HG03108 (cell line): ENCODE measurements around the gene ST3GAL4.

Experiments used
- ATAC-seq: cut with Tn5 transposase; IDR thresholded peaks from one replicate; pipeline ENCODE4 v1.9.1; 2021; ENCODE audit warnings: moderate library complexity; ENCODE audit not compliant: unreplicated experiment

The ST3GAL4 gene

GRCh38 chr11:126405374-126405773, 49.9 kb downstream of the ST3GAL4 start:
- ATAC-seq = no peak

DNA sequence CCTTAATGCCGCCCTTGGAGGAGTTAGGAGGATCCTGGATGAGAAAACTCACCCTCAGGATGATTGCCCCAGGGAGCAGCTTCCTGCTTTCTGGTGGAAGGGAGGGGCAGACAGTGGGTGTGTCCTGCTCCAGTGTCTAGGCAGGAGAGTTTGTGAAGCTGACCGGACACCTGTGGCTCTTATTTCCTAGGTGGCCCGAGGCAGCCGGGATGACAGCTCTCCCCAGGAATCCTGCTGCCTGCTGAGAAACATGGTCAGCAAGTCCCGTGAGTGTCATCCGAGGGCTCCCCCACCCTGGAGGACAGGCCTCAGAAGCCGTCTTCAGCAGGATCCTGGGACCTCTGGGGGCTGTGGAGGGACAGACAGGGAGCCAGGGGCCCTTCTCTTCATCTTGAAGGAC, 50.4 kb downstream of the ST3GAL4 start:
- no peak for ATAC-seq

- ATAC-seq = no peak
These were observed 50.9 kb downstream of the ST3GAL4 start for GRCh38 chr11:126406368-126406767.

GRCh38 chr11:126407101-126407521, 51.6 kb downstream of the ST3GAL4 start:
- ATAC-seq = no peak

- no peak for ATAC-seq
These were observed 52.3 kb downstream of the ST3GAL4 start for GRCh38 chr11:126407682-126408288.

DNA sequence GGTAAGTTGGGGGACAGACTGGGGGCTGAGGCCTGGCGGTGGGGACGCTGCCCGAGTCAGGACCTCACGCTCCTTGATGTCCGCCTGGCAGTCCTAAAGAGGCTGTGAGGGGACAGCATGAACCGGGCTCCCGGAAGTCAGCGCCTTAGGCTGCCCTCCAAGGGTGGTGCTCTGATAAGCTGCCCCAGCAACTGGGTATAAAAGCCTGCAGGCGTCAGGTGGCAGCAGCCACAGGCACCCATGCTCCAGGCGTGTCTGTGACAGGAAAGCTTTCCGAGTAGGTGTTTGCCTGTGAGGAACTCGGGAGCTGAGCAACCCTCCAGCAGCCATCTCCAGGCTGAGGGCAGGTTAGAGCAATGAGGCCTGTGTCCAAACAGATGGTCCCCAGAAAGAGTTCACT, 53.0 kb downstream of the ST3GAL4 start:
- no peak for ATAC-seq

- ATAC-seq = no peak
These were observed 53.6 kb downstream of the ST3GAL4 start for GRCh38 chr11:126408901-126409619.

DNA sequence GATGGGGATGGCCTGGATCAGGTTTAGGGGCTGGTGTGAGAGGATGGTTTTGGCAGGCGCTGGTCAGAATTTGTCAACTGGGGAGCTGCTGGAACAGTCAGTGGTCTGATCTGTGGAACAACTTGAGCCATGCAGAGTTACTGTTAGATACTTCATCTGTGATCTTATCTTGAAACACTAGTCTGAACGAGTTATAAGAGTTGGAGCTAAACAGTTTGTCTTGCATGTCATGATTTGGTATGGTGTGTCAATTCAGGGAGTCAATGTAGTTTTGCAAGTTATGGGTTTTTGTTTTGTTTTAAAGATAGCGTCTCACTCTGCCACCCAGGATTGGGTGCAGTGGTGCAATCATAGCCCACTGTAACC, 54.1 kb downstream of the ST3GAL4 start:
- ATAC-seq = no peak

DNA sequence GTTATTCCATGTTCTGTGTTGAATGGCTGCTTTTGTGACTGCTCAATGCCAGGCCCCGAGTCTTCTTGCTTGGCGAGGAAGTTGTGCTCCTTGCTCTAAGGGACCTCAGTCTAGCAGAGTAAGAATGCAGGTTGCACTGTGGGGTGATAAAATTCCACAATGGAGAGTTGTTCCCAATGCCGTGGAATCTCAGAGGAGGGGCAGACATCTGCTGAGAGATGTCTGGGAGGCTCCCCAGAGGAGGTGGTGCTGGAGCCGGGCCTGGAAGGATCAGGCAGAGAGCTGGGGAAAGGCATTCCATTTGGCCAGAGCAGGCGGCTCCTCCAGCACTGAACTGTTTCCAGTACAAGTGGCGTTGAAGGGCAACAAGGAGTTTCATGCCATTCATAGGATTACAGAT, 55.2 kb downstream of the ST3GAL4 start:
- ATAC-seq = no peak

DNA sequence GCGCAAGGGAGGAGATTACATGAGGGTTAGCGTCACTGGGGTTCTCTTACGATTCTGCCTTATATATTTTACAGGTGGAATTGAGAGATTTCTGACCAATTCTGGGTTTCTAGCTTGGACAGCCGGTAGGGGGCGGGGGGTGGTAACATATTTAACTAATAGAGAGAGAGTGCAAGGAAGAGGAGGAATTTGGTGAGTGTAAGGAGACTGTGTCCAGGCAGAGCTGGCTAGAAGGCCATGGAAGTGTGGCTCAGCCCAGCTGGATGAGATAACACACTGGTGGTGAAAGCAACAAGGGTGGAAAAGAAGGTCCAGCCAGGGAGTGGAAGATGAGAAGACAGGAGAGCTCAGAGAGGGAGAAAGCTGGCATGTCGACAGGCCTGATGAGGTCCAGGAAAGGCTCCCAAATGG, 56.5 kb downstream of the ST3GAL4 start:
- ATAC-seq = no peak

GRCh38 chr11:126413426-126413825, 57.9 kb downstream of the ST3GAL4 start:
- no peak for ATAC-seq

GRCh38 chr11:126413843-126414405, 58.4 kb downstream of the ST3GAL4 start:
- no peak for ATAC-seq

GRCh38 chr11:126414615-126415014, 59.1 kb downstream of the ST3GAL4 start:
- no peak for ATAC-seq

- no peak for ATAC-seq
These were observed 59.6 kb downstream of the ST3GAL4 start for GRCh38 chr11:126415128-126415527.

- no peak for ATAC-seq
These were observed 60.4 kb downstream of the ST3GAL4 start for GRCh38 chr11:126415669-126416420.

DNA sequence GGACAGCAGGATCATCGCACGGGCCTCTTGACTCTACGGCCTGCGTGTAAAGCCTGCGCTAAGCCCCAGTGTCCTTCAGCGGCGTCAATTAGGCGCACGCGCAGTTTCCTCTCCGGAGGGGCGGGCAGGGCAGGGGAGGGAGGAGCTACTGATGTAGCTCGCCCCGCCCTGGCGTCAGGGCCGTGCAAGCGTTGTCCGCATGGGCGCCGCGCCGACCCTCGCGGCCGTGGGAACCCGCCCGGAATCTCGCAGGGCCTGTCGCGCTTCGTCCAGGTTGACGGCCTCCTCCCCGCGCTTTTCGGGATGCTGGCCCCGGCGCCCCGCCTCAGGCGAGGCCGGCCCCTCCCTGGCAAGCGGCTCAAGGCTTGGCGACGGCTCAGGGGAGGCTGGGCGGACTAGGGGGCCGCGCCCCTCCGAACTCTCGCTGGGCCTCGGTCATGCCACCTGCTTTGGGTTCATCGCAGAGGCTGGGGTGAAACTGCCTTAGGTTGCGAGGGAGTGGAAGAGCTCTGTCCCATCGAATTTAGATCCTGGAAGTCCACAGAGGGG, 61.1 kb downstream of the ST3GAL4 start:
- peak; percentile 57 for ATAC-seq

DNA sequence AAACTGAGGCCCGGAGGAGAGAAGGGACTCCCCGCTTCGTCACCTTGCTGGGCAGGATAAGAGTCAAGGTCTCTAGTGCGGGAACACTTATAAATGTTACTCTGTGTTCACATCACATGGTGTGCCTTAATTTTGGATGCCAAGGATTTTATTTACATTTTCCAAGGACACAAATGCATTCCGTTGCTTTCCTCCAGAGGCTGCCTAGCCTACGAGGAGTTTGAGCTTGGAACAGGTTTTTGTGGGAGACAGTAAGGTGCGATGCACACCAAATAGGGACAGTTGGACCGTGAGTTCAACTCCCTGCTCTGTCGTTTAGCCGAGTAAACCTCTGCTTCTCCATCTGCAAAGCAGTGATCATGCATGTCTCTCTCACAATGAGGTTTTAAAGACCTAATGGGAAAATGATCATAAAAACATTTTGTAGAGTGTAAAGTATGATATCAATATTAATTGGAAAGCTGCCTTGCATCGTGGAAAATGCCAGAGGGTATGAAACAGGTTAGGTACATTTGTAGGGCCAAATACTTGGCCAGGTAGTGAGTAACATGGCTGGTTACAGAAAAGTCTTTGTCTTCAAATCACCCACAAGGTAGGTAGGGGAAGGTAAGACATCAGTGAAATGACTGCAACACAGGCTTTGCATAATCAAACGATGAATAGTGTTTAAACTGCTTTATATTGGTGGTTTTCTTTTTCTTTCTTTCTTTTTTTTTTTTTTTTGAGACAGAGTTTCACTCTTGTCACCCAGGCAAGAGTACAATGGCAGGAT, 61.8 kb downstream of the ST3GAL4 start:
- ATAC-seq = no peak

DNA sequence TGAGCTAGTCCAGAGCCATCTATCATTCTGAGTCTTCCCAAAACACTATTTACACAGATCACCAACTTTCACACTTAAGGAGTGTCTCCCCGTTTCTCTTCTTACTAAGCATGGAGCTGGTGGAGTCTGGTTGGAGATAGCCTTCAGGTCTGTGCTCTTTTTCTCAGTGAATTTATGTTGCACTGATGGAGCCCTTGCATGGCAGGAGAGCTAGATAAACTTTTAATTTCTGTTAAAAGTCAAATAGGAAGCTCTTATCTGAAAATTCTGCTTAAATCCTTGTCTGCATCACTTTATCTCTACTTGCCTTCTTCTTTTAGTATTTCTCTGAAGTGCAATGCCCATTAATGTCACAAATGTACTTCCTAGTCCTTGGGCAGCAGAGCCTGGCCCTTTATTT, 63.4 kb downstream of the ST3GAL4 start:
- ATAC-seq = no peak

DNA sequence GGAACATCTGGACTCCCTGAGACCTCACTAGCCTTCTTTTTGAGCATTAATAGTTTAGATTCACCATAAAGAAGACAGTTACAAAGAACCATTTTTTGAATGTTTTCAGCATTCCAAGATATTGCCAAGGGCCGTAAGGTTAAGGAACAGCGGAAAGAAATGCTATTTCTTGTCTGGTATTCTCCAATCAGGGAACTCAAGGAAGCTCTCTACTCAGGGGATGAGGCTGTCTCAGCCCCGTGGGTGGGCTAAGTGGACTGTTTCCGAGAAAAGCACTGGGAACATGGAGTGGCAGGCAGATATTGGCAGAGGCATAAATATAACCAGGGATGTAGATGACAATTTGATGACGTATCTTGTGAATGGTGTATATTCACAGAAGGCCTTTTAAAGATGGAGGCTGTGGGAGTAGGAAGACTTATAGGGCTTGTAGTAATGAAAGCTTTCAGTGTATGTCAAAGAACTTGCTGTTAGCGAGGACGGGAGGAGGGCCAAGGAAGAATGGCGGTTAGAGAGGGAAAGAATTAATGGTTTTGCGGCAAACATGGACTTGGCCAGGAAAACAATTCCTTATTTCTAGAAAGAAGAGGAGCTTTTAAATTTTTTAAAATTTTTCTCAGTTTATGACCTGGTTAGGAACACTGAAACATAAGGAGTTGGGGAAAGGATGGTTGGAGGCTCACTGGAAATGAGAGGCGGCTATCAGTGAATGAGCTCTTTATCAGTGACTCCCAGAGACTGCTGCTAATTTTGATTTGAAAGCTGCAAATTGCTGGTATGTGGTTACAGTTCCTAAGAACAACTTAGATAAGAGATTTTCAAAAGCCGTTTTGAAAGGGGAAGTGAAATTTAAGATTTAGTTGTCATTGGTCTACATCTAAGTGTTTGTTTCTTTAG, 64.6 kb downstream of the ST3GAL4 start:
- ATAC-seq = peak; percentile 87
